Keratinocyte (primary cell): ENCODE data around the gene PPM1M. TPM values are rescaled to one million over a fixed set of nuclear protein-coding genes. Genes with fewer than 3 reads are reported as not detected.

Experiments used
- DNase-seq: peaks from one replicate; pipeline ENCODE4 v3.0.0-alpha.2; 2011; ENCODE audit warnings: low read depth, missing footprints, low spot score
- FAIRE-seq: peaks from 2 replicates; lab custom pipeline; 2011; peaks lifted over from hg19 to GRCh38; lab: Jason Lieb, UNC
- H2AFZ ChIP-seq: 2 replicates; pipeline ENCODE4 v1.6.0; 2012; ENCODE audit warnings: low read length, control low read depth, inconsistent platforms; ENCODE audit not compliant: control insufficient read depth
- H3K27ac ChIP-seq: 2 replicates; pipeline ENCODE4 v1.5.1; 2011; ENCODE audit warnings: low read length; ENCODE audit not compliant: control insufficient read depth, insufficient read depth
- H3K27me3 ChIP-seq: 3 replicates; pipeline ENCODE4 v1.6.0; 2011; ENCODE audit warnings: low read length; ENCODE audit not compliant: control insufficient read depth, insufficient read depth; ENCODE audit errors: extremely low read depth
- H3K36me3 ChIP-seq, 2 experiments: 2 replicates in 1 of 2; 3 replicates in 1 of 2; pipeline ENCODE4 v1.5.1; 2011; ENCODE audit warnings: low read length in 2 of 2, mild to moderate bottlenecking in 1 of 2; ENCODE audit not compliant: control insufficient read depth in 2 of 2, insufficient read depth in 2 of 2; ENCODE audit errors: extremely low read depth in 1 of 2
- H3K4me1 ChIP-seq: 3 replicates; pipeline ENCODE4 v1.5.1; 2011; ENCODE audit warnings: low read length; ENCODE audit not compliant: control insufficient read depth, insufficient read depth; ENCODE audit errors: extremely low read depth
- H3K4me2 ChIP-seq: 3 replicates; pipeline ENCODE4 v1.6.0; 2011; ENCODE audit warnings: low read depth, low read length; ENCODE audit not compliant: control insufficient read depth, insufficient read depth; ENCODE audit errors: extremely low read depth
- H3K4me3 ChIP-seq, 3 experiments: fragments of 200-600 bp in 1 of 3; sonication (generic) in 1 of 3; 2 replicates in 2 of 3; 3 replicates in 1 of 3; pipeline ENCODE4 v1.5.1; 2011 to 2016; ENCODE audit warnings: low read length in 3 of 3, mild to moderate bottlenecking in 3 of 3, control low read depth in 2 of 3, inconsistent platforms in 1 of 3, low read depth in 1 of 3, mixed read lengths in 1 of 3, mixed run types in 1 of 3, moderate library complexity in 1 of 3; ENCODE audit not compliant: control insufficient read depth in 2 of 3, insufficient read depth in 2 of 3; ENCODE audit errors: extremely low read depth in 1 of 3
- H3K79me2 ChIP-seq: 2 replicates; pipeline ENCODE4 v1.6.0; 2012; ENCODE audit warnings: low read length; ENCODE audit not compliant: control insufficient read depth, insufficient read depth
- H3K9ac ChIP-seq: 3 replicates; pipeline ENCODE4 v1.6.0; 2011; ENCODE audit warnings: low read length; ENCODE audit not compliant: control insufficient read depth, insufficient read depth; ENCODE audit errors: extremely low read depth
- H3K9me1 ChIP-seq: 3 replicates; pipeline ENCODE4 v1.6.0; 2011; ENCODE audit warnings: low read length; ENCODE audit not compliant: control insufficient read depth, insufficient read depth; ENCODE audit errors: extremely low read depth
- H3K9me3 ChIP-seq: 2 replicates; pipeline ENCODE4 v1.5.1; 2012; ENCODE audit warnings: low read depth, low read length; ENCODE audit not compliant: control insufficient read depth
- H4K20me1 ChIP-seq: 3 replicates; pipeline ENCODE4 v1.6.0; 2011; ENCODE audit warnings: low read length; ENCODE audit not compliant: control insufficient read depth, insufficient read depth; ENCODE audit errors: extremely low read depth
- CTCF ChIP-seq, 3 experiments: IDR thresholded peaks in 1 of 3; conservative IDR thresholded peaks in 1 of 3; optimal IDR thresholded peaks in 1 of 3; 2 replicates in 2 of 3; 3 replicates in 1 of 3; pipeline versions ENCODE3 to v1.5.1; 2011; ENCODE audit warnings: low read length in 3 of 3, mild to moderate bottlenecking in 3 of 3, moderate library complexity in 2 of 3, control low read depth in 1 of 3, inconsistent platforms in 1 of 3; ENCODE audit not compliant: insufficient read depth in 2 of 3; ENCODE audit errors: extremely low read depth in 1 of 3
- EZH2 ChIP-seq: IDR thresholded peaks from one replicate; pipeline ENCODE4 v1.6.1; 2012; ENCODE audit warnings: inconsistent platforms, mild to moderate bottlenecking, low read length, moderate library complexity
- dilution Hi-C: fragments of 300-500 bp; cut with MboI; formaldehyde crosslinking; loops from one replicate; pipeline ENCODE4 v1.7.0; 2020; ENCODE audit warnings: low sequenced_read_pairs; ENCODE audit not compliant: extremely low pct_ligation_motif_present
- polyA plus RNA-seq, 5 experiments: library from polyadenylated mRNA; depleted of rRNA in 3 of 5; stranded (reverse) in 3 of 5; stranded (forward) in 1 of 5; unstranded in 1 of 5; fragments of >200 nt; gene quantifications; 1 replicate in 1 of 5; 2 replicates in 3 of 5; 3 replicates in 1 of 5; pipeline versions ENCODE4 v1.2.1 to v1.2.3, GENCODE V29; 2011 to 2012; ENCODE audit warnings: missing spikeins in 2 of 5, low read depth in 1 of 5, low replicate concordance in 1 of 5

PPM1M gene
- polyA plus RNA-seq, 1 donor (not counting 4 experiments of a cell fraction or from before 2014, with no cell fraction given): 6.4 TPM

GRCh38 chr3:52232279-52233107 is 13.1 kb upstream of the PPM1M start:
- dilution Hi-C loops: no loop called here
- Histone ChIP-seq H3K79me2 (peaks cover 47% of the 10 kb centered on the region), H3K9me1 (no peaks in the 10 kb centered on the region), H3K4me1 (peaks cover 5% of the 10 kb centered on the region), H3K9ac (no peak overlapping the region), H3K9me3 (no peaks in the 10 kb centered on the region), H3K27me3 (no peaks in the 10 kb centered on the region), H4K20me1 (peaks cover 8% of the 10 kb centered on the region), H3K4me2 (no peak overlapping the region), H3K27ac (no peak overlapping the region), H2AFZ (no peak overlapping the region), H3K4me3 (no peak overlapping the region), H3K36me3 (peaks cover 38 to 49% of the 10 kb centered on the region in 2 experiments)
- FAIRE-seq: no peak
- no peak for DNase-seq
- TF ChIP-seq CTCF (optimal IDR thresholded peaks at IDR 0.05 in 1 of 3, IDR thresholded peaks at IDR 0.05 in 1 of 3, conservative IDR thresholded peaks at IDR 0.05 in 1 of 3; ENCODE audit: extremely low read depth in 1 of 3, insufficient read depth in 2 of 3, low read length in 3 of 3) (no peak), EZH2 (no peak)

- Histone ChIP-seq H3K36me3 (peaks cover 37 to 45% of the 10 kb centered on the region in 2 experiments), H3K9ac (no peak overlapping the region), H3K79me2 (peaks cover 53% of the 10 kb centered on the region), H3K4me2 (no peak overlapping the region), H3K27ac (no peak overlapping the region), H2AFZ (no peak overlapping the region), H3K9me1 (no peaks in the 10 kb centered on the region), H3K9me3 (no peaks in the 10 kb centered on the region), H3K4me1 (peaks cover 12% of the 10 kb centered on the region), H3K27me3 (no peaks in the 10 kb centered on the region), H4K20me1 (peaks cover 8% of the 10 kb centered on the region), H3K4me3 (no peak overlapping the region)
- dilution Hi-C loops: no loop called here
- FAIRE-seq (no peak), DNase-seq (no peak)
- TF ChIP-seq CTCF (optimal IDR thresholded peaks at IDR 0.05 in 1 of 3, IDR thresholded peaks at IDR 0.05 in 1 of 3, conservative IDR thresholded peaks at IDR 0.05 in 1 of 3; ENCODE audit: extremely low read depth in 1 of 3, insufficient read depth in 2 of 3, low read length in 3 of 3) (no peak), EZH2 (no peak)
Observed at GRCh38 chr3:52233108-52233591, 12.4 kb upstream of the PPM1M start.
